Fibroblast of lung (primary cell): ENCODE measurements around the gene COA1. TPM values are rescaled to one million over a fixed set of nuclear protein-coding genes. Genes with fewer than 3 reads are reported as not detected.

Source experiments
- DNase-seq, 2 donors: peaks; one replicate each; pipeline versions ENCODE4 v3.0.0 to v3.0.0-alpha.2; 2010; ENCODE audit warnings: low read depth in 2 of 2
- H2AFZ ChIP-seq: 2 replicates; pipeline ENCODE4 v1.5.1; 2012; ENCODE audit warnings: low read length, control low read depth, inconsistent platforms
- H3K27ac ChIP-seq: 2 replicates; pipeline ENCODE4 v1.5.1; 2011; ENCODE audit warnings: low read length, control low read depth; ENCODE audit not compliant: insufficient read depth
- H3K27me3 ChIP-seq: 2 replicates; pipeline ENCODE4 v1.5.1; 2011; ENCODE audit warnings: mild to moderate bottlenecking, low read length; ENCODE audit not compliant: control insufficient read depth, insufficient read depth
- H3K36me3 ChIP-seq: 2 replicates; pipeline ENCODE4 v1.5.1; 2011; ENCODE audit warnings: low read length; ENCODE audit not compliant: control insufficient read depth, insufficient read depth
- H3K4me1 ChIP-seq: 2 replicates; pipeline ENCODE4 v1.5.1; 2011; ENCODE audit warnings: low read length; ENCODE audit not compliant: control insufficient read depth, insufficient read depth; ENCODE audit errors: extremely low read depth
- H3K4me2 ChIP-seq: 2 replicates; pipeline ENCODE4 v1.5.1; 2011; ENCODE audit warnings: low read length, control low read depth; ENCODE audit not compliant: insufficient read depth; ENCODE audit errors: extremely low read depth
- H3K4me3 ChIP-seq, 4 experiments: fragments of 200-600 bp in 1 of 4; sonication (generic) in 1 of 4; replicated peaks in 1 of 4; 2 replicates each; pipeline ENCODE4 v1.5.1; 2011 to 2016; ENCODE audit warnings: low read length in 4 of 4, low read depth in 3 of 4, mild to moderate bottlenecking in 3 of 4, control low read depth in 2 of 4, inconsistent platforms in 1 of 4, mixed read lengths in 1 of 4; ENCODE audit not compliant: insufficient read depth in 1 of 4; ENCODE audit errors: control extremely low read depth in 1 of 4
- H3K79me2 ChIP-seq: 2 replicates; pipeline ENCODE4 v1.5.1; 2012; ENCODE audit warnings: mild to moderate bottlenecking, low read length, inconsistent platforms; ENCODE audit not compliant: control insufficient read depth, insufficient read depth
- H3K9ac ChIP-seq: 2 replicates; pipeline ENCODE4 v1.5.1; 2011; ENCODE audit warnings: mild to moderate bottlenecking, low read length, control low read depth; ENCODE audit not compliant: insufficient read depth
- H3K9me3 ChIP-seq: 2 replicates; pipeline ENCODE4 v1.5.1; 2012; ENCODE audit warnings: low read depth, low read length; ENCODE audit not compliant: control insufficient read depth, insufficient read depth
- H4K20me1 ChIP-seq: 2 replicates; pipeline ENCODE4 v1.5.1; 2011; ENCODE audit warnings: low read length; ENCODE audit not compliant: control insufficient read depth, insufficient read depth; ENCODE audit errors: extremely low read depth
- CTCF ChIP-seq, 2 donors: IDR thresholded peaks in 1 of 2; conservative IDR thresholded peaks in 1 of 2; 1 replicate in 1 of 2; 2 replicates in 1 of 2; pipeline ENCODE4 v1.5.1; 2011 to 2012; ENCODE audit warnings: low read length in 2 of 2, control low read depth in 1 of 2, inconsistent platforms in 1 of 2, low read depth in 1 of 2, mild to moderate bottlenecking in 1 of 2
- EZH2 ChIP-seq: IDR thresholded peaks from 2 replicates; pipeline ENCODE4 v1.5.1; 2012; ENCODE audit warnings: low read length, control low read depth, mild to moderate bottlenecking; ENCODE audit errors: missing control alignments
- polyA plus RNA-seq, 2 donors: library from polyadenylated mRNA; depleted of rRNA in 1 of 2; stranded (reverse) in 1 of 2; unstranded in 1 of 2; fragments of >200 nt; gene quantifications; 2 replicates each; pipeline ENCODE4 v1.2.1, GENCODE V29; 2011 to 2012; ENCODE audit warnings: missing spikeins in 1 of 2
- total RNA-seq: library from RNA; depleted of rRNA; stranded (reverse); fragments of >200 nt; gene quantifications from 2 replicates; pipeline ENCODE4 v1.2.1, GENCODE V29; 2014

Gene COA1
- total and polyA plus RNA-seq, 2 donors (not counting 1 experiment from before 2014, with no cell fraction given) = 28.8 to 39.6 TPM

GRCh38 chr7:43747328-43748105 is 18.2 kb upstream of the COA1 start:
- Histone ChIP-seq H3K4me1 (peaks cover 5% of the 10 kb centered on the region), H3K4me3 (no peak overlapping the region), H3K27ac (no peak overlapping the region), H2AFZ (no peak overlapping the region), H3K79me2 (no peaks in the 10 kb centered on the region), H3K9ac (no peak overlapping the region), H3K36me3 (no peaks in the 10 kb centered on the region), H3K27me3 (no peaks in the 10 kb centered on the region), H4K20me1 (no peaks in the 10 kb centered on the region), H3K9me3 (no peaks in the 10 kb centered on the region), H3K4me2 (no peak overlapping the region)
- no peak for DNase-seq
- no peak for TF ChIP-seq EZH2
- no peak for TF ChIP-seq CTCF (conservative IDR thresholded peaks at IDR 0.05 in 1 of 2, IDR thresholded peaks at IDR 0.05 in 1 of 2; ENCODE audit: low read depth in 1 of 2, low read length in 2 of 2)

GRCh38 chr7:43742692-43743091 is 13.4 kb upstream of the COA1 start:
- TF ChIP-seq EZH2 (no peak), CTCF (conservative IDR thresholded peaks at IDR 0.05 in 1 of 2, IDR thresholded peaks at IDR 0.05 in 1 of 2; ENCODE audit: low read depth in 1 of 2, low read length in 2 of 2) (no peak)
- Histone ChIP-seq H3K27ac (no peak overlapping the region), H3K9me3 (no peaks in the 10 kb centered on the region), H3K4me1 (no peaks in the 10 kb centered on the region), H2AFZ (no peak overlapping the region), H3K79me2 (no peaks in the 10 kb centered on the region), H3K36me3 (no peaks in the 10 kb centered on the region), H3K4me2 (no peak overlapping the region), H3K4me3 (no peak overlapping the region), H4K20me1 (no peaks in the 10 kb centered on the region), H3K27me3 (no peaks in the 10 kb centered on the region), H3K9ac (no peak overlapping the region)
- no peak for DNase-seq

GRCh38 chr7:43737467-43738127 is 8.3 kb upstream of the COA1 start:
- no peaks in the 10 kb centered on the region for H4K20me1 ChIP-seq

More at GRCh38 chr7:43737467-43738127, 8.3 kb upstream of the COA1 start:
- H3K79me2 ChIP-seq = no peaks in the 10 kb centered on the region
- H3K4me2 ChIP-seq = no peak overlapping the region
- no peaks in the 10 kb centered on the region for H3K4me1 ChIP-seq
- H3K9me3 ChIP-seq = no peaks in the 10 kb centered on the region
- H3K4me3 ChIP-seq = no peak overlapping the region
- H3K36me3 ChIP-seq = no peaks in the 10 kb centered on the region
- no peak for DNase-seq
- TF ChIP-seq EZH2 = no peak
- TF ChIP-seq CTCF (conservative IDR thresholded peaks at IDR 0.05 in 1 of 2, IDR thresholded peaks at IDR 0.05 in 1 of 2; ENCODE audit: low read depth in 1 of 2, low read length in 2 of 2) = no peak
- no peak overlapping the region for H3K9ac ChIP-seq
- no peaks in the 10 kb centered on the region for H3K27me3 ChIP-seq
- no peak overlapping the region for H2AFZ ChIP-seq
- H3K27ac ChIP-seq = no peak overlapping the region
